GM12872 (cell line): ENCODE results near the gene HS1BP3.

ENCODE experiments used
- TF ChIP-seq, protein P1 (sequence below): IDR thresholded peaks from 3 replicates; pipeline ENCODE4 v1.5.1; 2011; ENCODE audit warnings: low read depth, mild to moderate bottlenecking, low read length, moderate library complexity; ENCODE audit not compliant: insufficient read depth

The HS1BP3 gene

DNA sequence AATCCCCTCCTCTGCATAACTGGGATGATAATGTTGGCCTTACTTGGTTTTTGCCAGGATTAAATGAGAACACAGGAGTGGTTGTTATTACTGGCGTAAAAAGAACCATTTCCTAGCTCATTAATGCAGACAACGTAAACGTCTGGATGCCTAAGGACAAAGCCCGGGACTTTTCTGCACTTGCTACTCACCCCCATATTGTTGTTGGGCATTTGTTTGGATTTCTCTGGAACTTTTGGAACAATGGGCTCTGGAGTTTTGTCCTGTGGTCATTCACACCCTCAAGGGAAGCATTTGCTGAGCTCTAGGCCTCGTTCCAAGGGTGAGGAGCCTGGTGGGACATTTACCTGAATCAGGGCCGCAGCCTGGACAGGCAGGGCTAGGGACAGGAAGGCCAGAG, 76.0 kb downstream of the HS1BP3 start:
- TF ChIP-seq, protein P1, sequence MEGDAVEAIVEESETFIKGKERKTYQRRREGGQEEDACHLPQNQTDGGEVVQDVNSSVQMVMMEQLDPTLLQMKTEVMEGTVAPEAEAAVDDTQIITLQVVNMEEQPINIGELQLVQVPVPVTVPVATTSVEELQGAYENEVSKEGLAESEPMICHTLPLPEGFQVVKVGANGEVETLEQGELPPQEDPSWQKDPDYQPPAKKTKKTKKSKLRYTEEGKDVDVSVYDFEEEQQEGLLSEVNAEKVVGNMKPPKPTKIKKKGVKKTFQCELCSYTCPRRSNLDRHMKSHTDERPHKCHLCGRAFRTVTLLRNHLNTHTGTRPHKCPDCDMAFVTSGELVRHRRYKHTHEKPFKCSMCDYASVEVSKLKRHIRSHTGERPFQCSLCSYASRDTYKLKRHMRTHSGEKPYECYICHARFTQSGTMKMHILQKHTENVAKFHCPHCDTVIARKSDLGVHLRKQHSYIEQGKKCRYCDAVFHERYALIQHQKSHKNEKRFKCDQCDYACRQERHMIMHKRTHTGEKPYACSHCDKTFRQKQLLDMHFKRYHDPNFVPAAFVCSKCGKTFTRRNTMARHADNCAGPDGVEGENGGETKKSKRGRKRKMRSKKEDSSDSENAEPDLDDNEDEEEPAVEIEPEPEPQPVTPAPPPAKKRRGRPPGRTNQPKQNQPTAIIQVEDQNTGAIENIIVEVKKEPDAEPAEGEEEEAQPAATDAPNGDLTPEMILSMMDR, result no peak

DNA sequence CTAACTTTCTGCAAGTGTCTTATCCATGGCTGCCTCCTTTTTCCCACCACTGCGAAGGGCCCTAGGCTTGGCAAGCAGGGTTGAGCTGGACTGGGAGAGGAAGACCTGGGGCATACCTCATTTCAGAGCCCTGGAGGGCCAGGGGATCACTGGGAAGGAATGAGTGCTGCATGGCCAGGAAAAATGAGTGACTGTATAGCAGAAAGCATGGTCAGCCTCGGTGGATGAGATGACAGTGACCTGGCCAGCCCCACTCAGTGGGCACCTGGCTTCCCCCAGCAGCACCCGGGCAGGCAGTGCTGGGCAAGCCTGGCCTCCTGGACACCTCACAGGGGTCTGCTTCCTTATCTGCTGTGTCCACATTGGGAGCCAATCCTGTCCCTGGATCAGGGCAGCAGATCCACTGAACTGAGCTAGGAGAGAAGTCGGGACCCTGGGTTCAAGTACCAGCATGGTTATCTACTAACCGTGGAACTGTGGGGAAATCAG, 76.4 kb downstream of the HS1BP3 start:
- TF ChIP-seq, protein P1, result no peak

DNA sequence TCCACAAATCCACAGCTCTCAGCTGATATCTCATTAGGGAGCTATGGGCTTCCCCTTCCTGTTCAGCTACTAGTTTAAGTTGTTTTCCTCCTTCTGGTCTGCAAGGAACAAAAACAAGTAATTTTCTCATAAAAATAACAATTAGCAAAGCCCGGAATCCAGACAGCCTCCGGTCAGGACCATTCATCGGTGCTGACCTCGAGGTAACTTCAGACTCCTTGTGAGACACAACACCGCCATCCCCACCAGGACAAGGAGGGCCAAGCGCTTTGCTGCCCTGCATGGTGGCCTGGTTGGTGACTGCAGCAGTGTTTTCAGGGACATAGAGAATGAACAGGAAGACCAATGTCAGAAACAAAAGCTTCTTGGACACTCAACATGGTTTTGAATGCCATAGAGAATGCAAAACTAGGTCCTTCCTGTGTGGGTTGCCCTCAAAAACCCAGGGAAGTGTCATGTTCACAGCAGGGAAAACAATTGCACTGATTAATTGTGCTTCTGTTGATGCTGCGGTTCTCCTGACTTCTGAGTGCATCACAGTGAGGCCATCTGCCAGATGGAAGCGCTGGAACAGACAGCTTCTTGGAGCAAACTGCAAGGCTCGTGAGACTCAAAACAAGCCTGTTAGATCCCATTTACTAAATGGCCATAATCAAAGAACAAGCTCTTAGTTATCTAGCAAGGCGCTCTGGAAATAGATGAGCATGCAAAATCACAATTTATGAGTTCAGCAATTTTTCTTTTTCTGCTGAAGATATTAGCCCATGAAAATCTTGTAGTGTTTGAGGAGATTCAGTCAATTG, 77.1 kb downstream of the HS1BP3 start:
- TF ChIP-seq, protein P1, result no peak

DNA sequence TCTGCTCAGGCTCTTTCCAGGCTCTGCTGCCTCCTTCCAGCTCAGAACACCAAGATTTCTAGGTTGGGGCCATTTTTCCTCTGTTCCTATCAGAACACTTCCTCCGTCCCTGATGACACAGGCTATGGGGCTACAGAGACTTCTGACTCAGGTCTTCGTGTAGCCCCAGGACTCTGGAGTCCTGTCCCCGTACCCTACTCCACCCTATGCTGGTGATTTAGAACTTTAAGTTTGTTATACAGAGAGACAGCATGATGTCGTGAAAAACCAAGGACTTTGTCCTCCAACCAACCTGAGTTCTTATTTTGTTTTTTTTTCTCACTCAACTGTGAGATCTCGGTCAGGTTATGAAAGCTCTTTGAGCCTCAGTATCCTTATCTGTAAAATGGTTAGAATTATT, 78.7 kb downstream of the HS1BP3 start:
- TF ChIP-seq, protein P1, result no peak

DNA sequence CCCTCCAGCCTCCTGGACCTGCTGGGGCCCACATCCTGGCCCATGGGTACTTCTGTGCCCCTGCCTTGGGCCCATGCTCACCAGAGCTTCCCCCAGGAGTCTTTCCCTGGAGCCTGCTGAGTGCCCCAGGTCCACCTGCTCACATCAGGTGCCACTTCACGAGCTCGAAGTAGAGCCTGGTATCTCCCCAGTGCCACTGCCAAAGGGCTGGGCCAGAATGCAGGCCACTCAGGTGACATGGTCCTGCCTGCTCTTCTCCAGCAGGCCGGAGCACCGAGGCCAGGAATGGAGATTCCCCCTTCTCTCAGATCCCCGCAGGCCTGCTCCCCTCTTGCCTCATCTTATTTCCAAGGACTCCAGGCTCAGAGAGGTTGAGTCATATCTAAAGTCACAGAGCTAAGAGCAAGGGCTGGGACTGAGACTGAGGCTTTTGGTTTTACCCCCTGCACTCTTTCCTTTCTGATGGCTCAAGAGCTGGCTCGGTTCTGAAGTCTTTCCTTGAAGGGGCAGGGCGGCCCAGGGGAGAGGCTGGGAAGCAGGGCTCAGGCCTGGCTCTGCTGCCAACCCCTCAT, 79.2 kb downstream of the HS1BP3 start:
- TF ChIP-seq, protein P1, result no peak

DNA sequence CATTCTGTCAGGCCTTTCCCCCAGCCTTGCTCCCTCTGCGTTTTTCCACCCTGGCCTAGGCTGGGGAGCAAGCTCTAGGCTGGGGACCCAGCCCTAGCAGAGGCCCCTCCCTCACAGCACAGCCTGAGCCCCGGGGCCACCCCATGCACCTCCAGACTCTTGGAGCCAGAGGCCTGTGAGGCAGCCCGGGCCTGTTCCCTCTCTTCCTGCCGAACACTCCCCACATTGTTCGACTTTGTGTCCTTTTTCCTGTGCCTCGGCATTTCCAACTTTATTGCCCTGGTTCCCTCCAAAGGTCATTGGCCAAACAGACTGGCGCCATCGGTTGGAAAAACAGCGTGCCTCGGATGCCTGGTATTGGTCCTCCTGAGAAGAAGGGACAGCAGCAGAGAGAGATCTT, 79.7 kb downstream of the HS1BP3 start:
- TF ChIP-seq, protein P1, result no peak

DNA sequence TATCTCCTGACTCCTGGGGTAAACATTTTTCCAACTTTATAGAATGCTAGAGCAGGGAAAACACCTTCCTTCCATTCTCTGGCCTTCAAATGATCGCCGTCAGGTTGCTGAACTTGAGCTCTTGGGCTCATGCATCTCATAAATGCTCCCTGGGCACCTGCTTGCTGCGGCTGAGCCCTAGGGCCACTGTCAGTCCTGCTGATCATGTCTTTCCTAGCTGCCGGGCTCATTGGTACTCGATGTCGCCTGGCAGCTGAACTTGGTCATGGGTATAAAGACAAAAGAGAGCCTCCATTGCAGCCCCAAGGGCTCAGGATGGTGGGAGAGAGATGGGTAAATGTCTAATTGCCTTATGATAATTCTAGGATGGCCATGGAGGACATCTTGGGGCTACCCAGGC, 80.6 kb downstream of the HS1BP3 start:
- TF ChIP-seq, protein P1, result no peak
